Measurements from ENCODE around the gene CST5.
"Not testable (repeated sequence)": the region's sequence is repeated elsewhere in the genome, so short reads cannot be mapped to it uniquely, and the experiment has no call there.

- TF ChIP-seq POLR2A, CTCF (IDR thresholded peaks at IDR 0.05): not testable (repeated sequence)
These were observed 11.3 kb upstream of the CST5 start for GRCh38 chr20:23890867-23891266.

Data from right lobe of liver (tissue), 4 donors.